Ammon's horn (tissue), 1 donor: ENCODE data around the gene LONP2.
"Not testable (repeated sequence)": the region's sequence is repeated elsewhere in the genome, so short reads cannot be mapped to it uniquely, and the experiment has no call there.

ENCODE experiments used
- DNase-seq: peaks from one replicate; pipeline ENCODE4 v3.0.0-alpha.2; 2016; ENCODE audit warnings: low spot score

Gene LONP2

GRCh38 chr16:48235556-48236136, 8.5 kb upstream of the LONP2 start:
- no peak for DNase-seq

- no peak for DNase-seq
Measured at GRCh38 chr16:48236286-48236685, 7.8 kb upstream of the LONP2 start.

GRCh38 chr16:48240147-48240546, 4.0 kb upstream of the LONP2 start:
- not testable (repeated sequence) for DNase-seq

GRCh38 chr16:48244863-48245195, 729 bp downstream of the LONP2 start:
- no peak for DNase-seq

GRCh38 chr16:48246066-48246465, 2.0 kb downstream of the LONP2 start:
- no peak for DNase-seq

- DNase-seq = no peak
Measured at GRCh38 chr16:48247311-48247710, 3.2 kb downstream of the LONP2 start, which contains the start of gene ABCC11. Gene ABCC11 (minus strand): TSS chr16:48247539. CDS start chr16:48231921, 15,618 bp downstream.

- no peak for DNase-seq
Measured at GRCh38 chr16:48250520-48251278, 6.6 kb downstream of the LONP2 start.

GRCh38 chr16:48252013-48252412, 7.9 kb downstream of the LONP2 start:
- no peak for DNase-seq

GRCh38 chr16:48256579-48257177, 12.6 kb downstream of the LONP2 start:
- no peak for DNase-seq

- no peak for DNase-seq
Measured at GRCh38 chr16:48261569-48261968, 17.5 kb downstream of the LONP2 start.

GRCh38 chr16:48262631-48263030, 18.5 kb downstream of the LONP2 start:
- no peak for DNase-seq

GRCh38 chr16:48269011-48269410, 24.9 kb downstream of the LONP2 start:
- DNase-seq = no peak

GRCh38 chr16:48271728-48272127, 27.6 kb downstream of the LONP2 start:
- DNase-seq = no peak

GRCh38 chr16:48272837-48273421, 28.8 kb downstream of the LONP2 start:
- peak; percentile 67 for DNase-seq

- no peak for DNase-seq
Measured at GRCh38 chr16:48274476-48274875, 30.4 kb downstream of the LONP2 start.

- DNase-seq = peak; percentile 74
Measured at GRCh38 chr16:48276102-48276501, 32.0 kb downstream of the LONP2 start.

GRCh38 chr16:48277158-48277557, 33.1 kb downstream of the LONP2 start:
- DNase-seq = no peak

- peak; percentile 28 for DNase-seq
Measured at GRCh38 chr16:48279199-48279598, 35.1 kb downstream of the LONP2 start.

GRCh38 chr16:48280546-48280945, 36.4 kb downstream of the LONP2 start:
- no peak for DNase-seq

- DNase-seq = no peak
Measured at GRCh38 chr16:48282636-48283263, 38.6 kb downstream of the LONP2 start.

- no peak for DNase-seq
Measured at GRCh38 chr16:48284772-48285409, 40.8 kb downstream of the LONP2 start.

- no peak for DNase-seq
Measured at GRCh38 chr16:48287239-48287638, 43.1 kb downstream of the LONP2 start.
